ENCODE measurements around the gene FASTKD3. TPM values are rescaled to one million over a fixed set of nuclear protein-coding genes. Genes with fewer than 3 reads are reported as not detected.

Gene FASTKD3
- total RNA-seq, 2 donors from 2014 or later = 1.3 to 9.1 TPM

DNA sequence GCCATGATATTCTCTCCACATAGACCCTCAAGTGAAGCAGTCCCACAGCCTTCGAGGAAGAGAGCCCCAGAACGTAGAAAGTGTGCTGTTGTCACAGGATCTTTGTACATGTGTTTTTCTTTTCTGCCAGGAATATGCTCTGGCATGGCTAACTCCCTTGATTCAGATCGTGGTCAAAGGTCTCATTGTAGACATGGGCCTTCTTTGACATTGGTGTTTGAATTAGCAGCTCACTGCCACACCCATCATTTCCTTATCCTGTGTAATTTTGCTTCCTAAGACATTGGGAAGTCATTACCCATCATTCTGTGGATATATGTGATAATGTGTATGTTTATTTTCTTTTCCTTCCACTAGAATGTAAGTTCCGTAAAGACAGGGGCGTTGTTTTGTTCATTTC is 25.6 kb upstream of the FASTKD3 start:
- WGBS, 2 donors = 75 to 84% methylated on average over 5 of the region's 5 CpGs
- ATAC-seq (no peak), DNase-seq (no peak)
- TF ChIP-seq POLR2A (IDR thresholded peaks at IDR 0.05) = no peak
- TF ChIP-seq, protein P1, sequence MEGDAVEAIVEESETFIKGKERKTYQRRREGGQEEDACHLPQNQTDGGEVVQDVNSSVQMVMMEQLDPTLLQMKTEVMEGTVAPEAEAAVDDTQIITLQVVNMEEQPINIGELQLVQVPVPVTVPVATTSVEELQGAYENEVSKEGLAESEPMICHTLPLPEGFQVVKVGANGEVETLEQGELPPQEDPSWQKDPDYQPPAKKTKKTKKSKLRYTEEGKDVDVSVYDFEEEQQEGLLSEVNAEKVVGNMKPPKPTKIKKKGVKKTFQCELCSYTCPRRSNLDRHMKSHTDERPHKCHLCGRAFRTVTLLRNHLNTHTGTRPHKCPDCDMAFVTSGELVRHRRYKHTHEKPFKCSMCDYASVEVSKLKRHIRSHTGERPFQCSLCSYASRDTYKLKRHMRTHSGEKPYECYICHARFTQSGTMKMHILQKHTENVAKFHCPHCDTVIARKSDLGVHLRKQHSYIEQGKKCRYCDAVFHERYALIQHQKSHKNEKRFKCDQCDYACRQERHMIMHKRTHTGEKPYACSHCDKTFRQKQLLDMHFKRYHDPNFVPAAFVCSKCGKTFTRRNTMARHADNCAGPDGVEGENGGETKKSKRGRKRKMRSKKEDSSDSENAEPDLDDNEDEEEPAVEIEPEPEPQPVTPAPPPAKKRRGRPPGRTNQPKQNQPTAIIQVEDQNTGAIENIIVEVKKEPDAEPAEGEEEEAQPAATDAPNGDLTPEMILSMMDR (IDR thresholded peaks at IDR 0.05) = no peak
- peaks cover 8 to 31% of the 10 kb centered on the region in 2 donors for H3K36me3 ChIP-seq (replicated peaks in 1 of 2; ENCODE audit: insufficient read depth in 1 of 2, low read depth in 2 of 2)
- H3K27me3 ChIP-seq = no peaks in the 10 kb centered on the region
- intact Hi-C loops (cut with DNase I) = no loop called here
- H3K9me3 ChIP-seq = no peaks in the 10 kb centered on the region
- H3K4me3 ChIP-seq = no peak overlapping the region
- no peak overlapping the region for H3K27ac ChIP-seq
- no peaks in the 10 kb centered on the region for H3K4me1 ChIP-seq

DNA sequence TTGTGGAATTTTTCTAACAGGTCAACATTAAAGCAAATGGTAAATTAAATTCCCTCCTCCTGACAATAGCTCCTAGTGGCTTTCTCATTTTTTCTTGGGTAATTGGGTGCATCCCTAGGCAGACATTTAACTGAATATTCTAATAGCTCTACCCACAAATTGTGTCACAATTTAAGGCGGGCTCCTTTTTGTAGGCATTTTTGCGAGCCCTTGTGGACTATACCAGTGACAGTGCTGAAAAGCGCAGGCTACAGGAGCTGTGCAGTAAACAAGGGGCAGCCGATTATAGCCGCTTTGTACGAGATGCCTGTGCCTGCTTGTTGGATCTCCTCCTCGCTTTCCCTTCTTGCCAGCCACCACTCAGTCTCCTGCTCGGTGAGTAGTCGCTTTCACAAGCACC is 20.1 kb upstream of the FASTKD3 start:
- peaks cover 8 to 20% of the 10 kb centered on the region in 2 donors for H3K36me3 ChIP-seq (replicated peaks in 1 of 2; ENCODE audit: insufficient read depth in 1 of 2, low read depth in 2 of 2)
- ATAC-seq = no peak

DNA sequence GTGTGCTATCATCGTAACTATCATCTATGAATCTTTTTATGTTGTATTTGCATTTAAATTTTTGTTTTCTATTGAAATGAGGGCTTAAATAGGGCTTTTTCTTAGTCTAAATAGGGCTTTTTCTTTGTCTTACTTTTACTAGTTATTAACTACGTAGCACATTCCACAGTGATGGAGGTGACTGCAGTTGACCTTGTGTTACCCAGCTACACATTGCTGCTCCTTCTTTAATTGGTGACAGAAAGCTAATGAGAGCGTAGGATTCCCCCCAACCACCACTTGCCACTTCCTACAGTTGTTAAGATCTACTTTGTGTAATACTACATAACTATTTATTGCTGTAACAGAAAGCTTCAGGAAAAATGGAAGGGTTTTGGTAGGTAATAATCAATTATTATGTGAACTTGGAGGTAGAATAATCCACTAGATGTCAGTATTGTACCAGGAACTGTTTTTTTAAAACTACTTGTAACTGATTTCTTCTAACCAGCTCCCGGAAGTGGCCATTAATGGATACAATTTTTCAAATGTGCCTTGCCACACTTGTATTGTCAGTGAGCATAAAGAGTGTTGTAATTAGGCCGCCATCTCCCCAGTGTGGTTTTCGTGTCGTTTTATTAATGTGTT is 18.1 kb upstream of the FASTKD3 start:
- no peak for TF ChIP-seq POLR2A (IDR thresholded peaks at IDR 0.05)
- TF ChIP-seq, protein P1 (IDR thresholded peaks at IDR 0.05) = peak in 6 of 7 experiments; percentile 41 to 73 (median 64)
- Histone ChIP-seq H3K9me3 (no peaks in the 10 kb centered on the region), H3K36me3 (replicated peaks in 1 of 2; ENCODE audit: insufficient read depth in 1 of 2, low read depth in 2 of 2) (peaks cover 0 to 25% of the 10 kb centered on the region in 2 donors), H3K4me1 (peaks cover 4% of the 10 kb centered on the region), H3K4me3 (no peak overlapping the region), H3K27me3 (no peaks in the 10 kb centered on the region), H3K27ac (peak overlapping the region in 2 of 4 donors; percentile 2 to 42)
- DNase-seq (no peak), ATAC-seq (peak; percentile 67)
- intact Hi-C loops (cut with DNase I) = no loop called here
- WGBS, 2 donors = 49 to 63% methylated on average over 7 of the region's 7 CpGs

More for the DNA sequence above, 20.1 kb upstream of the FASTKD3 start:
- DNase-seq = no peak
- Histone ChIP-seq H3K4me3 (no peak overlapping the region), H3K9me3 (no peaks in the 10 kb centered on the region), H3K4me1 (peaks cover 4% of the 10 kb centered on the region), H3K27ac (no peak overlapping the region), H3K27me3 (no peaks in the 10 kb centered on the region)
- WGBS, 2 donors = 97 to 98% methylated on average over 9 of the region's 9 CpGs
- intact Hi-C loops (cut with DNase I) = no loop called here
- TF ChIP-seq POLR2A (IDR thresholded peaks at IDR 0.05) = no peak
- TF ChIP-seq, protein P1 (IDR thresholded peaks at IDR 0.05) = no peak

DNA sequence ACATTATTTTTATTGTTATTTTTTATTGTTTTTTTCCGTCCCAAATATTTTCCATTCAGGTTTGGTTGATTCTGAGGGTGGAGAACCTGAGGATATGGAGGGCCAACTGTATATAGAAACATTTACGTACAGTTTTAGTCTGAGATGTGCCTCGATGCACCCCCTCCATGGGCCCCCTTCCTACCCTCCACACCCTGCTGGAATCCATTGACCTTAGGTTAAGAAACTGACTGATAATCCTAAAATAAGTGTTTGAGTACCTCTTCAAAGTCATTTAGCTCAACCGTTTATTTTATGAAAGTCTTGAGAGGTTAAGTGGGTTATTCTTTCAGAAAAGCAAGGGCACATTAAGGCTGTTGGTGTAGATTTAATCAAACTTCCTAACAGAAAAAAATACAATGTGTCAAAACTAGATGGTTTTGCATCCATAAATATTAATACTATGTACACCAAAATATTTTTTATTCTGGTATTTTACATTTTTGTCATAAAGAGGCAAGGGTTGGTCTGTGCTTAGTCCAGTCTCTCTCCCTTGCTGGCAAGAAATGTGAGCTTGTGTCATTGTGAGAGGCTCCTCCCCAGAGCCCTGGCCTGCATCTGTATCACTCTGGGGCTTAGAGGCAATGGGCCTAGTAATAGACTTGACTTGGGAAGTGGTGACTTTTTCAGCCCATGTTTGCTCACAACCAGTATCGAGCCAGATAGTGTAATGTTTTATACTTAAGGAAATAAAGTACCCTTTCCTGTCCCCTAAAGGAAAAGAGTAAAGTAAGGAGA is 15.8 kb upstream of the FASTKD3 start:
- Histone ChIP-seq H3K36me3 (replicated peaks in 1 of 2; ENCODE audit: insufficient read depth in 1 of 2, low read depth in 2 of 2) (peaks cover 0 to 21% of the 10 kb centered on the region in 2 donors), H3K4me3 (no peak overlapping the region), H3K27me3 (no peaks in the 10 kb centered on the region), H3K27ac (no peak overlapping the region), H3K4me1 (peaks cover 5% of the 10 kb centered on the region), H3K9me3 (no peaks in the 10 kb centered on the region)
- intact Hi-C loops (cut with DNase I) = no loop called here
- DNase-seq (no peak), ATAC-seq (no peak)
- 80 to 81% methylated on average over 5 of the region's 5 CpGs for whole genome bisulfite sequencing, 2 donors
- TF ChIP-seq, protein P1 (IDR thresholded peaks at IDR 0.05) = no peak
- no peak for TF ChIP-seq POLR2A (IDR thresholded peaks at IDR 0.05)
